ENCODE results near the gene HOMER1. TPM values are rescaled to one million over a fixed set of nuclear protein-coding genes. Genes with fewer than 3 reads are reported as not detected.

The HOMER1 gene
- total and polyA plus RNA-seq, 10 of the 15 experiments (the other 5 are each of a cell fraction or from before 2014, with no cell fraction given), result 0.96 to 22.0 (median 7.5) TPM

DNA sequence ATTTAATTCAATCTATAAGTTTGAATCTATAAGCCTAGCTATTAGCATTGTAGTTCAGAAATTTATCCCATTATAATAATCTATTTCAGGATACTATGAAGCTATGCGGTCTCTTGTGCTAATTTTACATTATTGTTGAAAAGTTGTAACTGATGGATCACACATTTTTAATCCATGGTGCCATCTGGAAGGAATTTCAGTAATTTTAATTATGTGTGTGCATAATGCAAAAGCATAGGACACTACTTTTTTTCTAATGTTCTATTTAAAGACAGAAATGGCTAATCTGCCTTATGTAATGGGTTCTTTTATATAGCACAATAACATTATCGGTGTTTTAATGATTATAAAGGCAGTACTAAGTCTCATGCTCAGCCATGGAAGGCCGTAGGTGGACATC lies 90.6 kb downstream of the HOMER1 start (continued):
- no peak for TF ChIP-seq ASH2L (IDR thresholded peaks at IDR 0.05; ENCODE audit: borderline replicate concordance, low read depth)
- TF ChIP-seq, protein P1, sequence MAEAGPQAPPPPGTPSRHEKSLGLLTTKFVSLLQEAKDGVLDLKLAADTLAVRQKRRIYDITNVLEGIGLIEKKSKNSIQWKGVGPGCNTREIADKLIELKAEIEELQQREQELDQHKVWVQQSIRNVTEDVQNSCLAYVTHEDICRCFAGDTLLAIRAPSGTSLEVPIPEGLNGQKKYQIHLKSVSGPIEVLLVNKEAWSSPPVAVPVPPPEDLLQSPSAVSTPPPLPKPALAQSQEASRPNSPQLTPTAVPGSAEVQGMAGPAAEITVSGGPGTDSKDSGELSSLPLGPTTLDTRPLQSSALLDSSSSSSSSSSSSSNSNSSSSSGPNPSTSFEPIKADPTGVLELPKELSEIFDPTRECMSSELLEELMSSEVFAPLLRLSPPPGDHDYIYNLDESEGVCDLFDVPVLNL (IDR thresholded peaks at IDR 0.05; ENCODE audit: low read depth, low read length), result no peak
- TF ChIP-seq EED (IDR thresholded peaks at IDR 0.05; ENCODE audit: low read depth), result no peak

DNA sequence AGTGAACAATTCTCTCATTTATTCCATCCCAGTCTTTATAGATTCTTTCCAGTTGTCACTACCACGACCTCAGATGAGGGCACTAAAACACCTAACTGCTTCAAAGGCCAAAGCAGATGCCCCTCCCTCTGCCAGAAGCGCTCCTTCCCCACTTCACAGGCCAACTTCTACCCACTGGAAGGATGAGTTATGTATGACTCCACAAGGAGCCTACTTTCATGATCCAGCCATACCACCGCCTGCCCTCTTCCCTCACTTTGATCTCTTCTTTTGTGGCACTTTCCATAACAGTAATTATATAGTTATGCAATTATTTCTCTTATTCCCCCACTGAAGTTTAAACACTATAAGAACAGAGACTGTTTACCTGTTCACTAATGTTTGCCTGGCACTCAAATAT lies 93.7 kb downstream of the HOMER1 start:
- ChIA-PET CTCF (interaction anchor here (1.8 kb wide), 1 partner anchor 287 kb away, joined by 3 read pairs; no protein-coding TSS in a partner anchor), RAD21 (ENCODE audit: unreplicated experiment) (interaction anchor here (1.1 kb wide), 1 partner anchor 399 kb away, joined by 3 read pairs; no protein-coding TSS in a partner anchor)
- no peak overlapping the region for H3K9ac ChIP-seq (ENCODE audit: control insufficient read depth, insufficient read depth, low read length)

More for the DNA sequence above, 93.7 kb downstream of the HOMER1 start:
- ChIA-PET POLR2A (no interaction called here), SMC1A (ENCODE audit: uncharacterized antibody, unreplicated experiment) (interaction anchor here (1.1 to 1.9 kb wide), 3 partner anchors 19 to 44 kb away, joined by 3 to 5 read pairs (median 4); no protein-coding TSS in a partner anchor)
- 65% methylated on average over 3 of the region's 3 CpGs for WGBS (ENCODE audit: insufficient coverage, insufficient replicate concordance, low lambda C conversion rate, missing lambda C conversion rate)
- no peaks in the 10 kb centered on the region for H4K20me1 ChIP-seq (ENCODE audit: control insufficient read depth, insufficient read depth)
- H3K9me3 ChIP-seq (replicated peaks; ENCODE audit: control insufficient read depth, insufficient read depth, low read length), result no peaks in the 10 kb centered on the region
- H2AFZ ChIP-seq (ENCODE audit: control insufficient read depth, low read depth, low read length), result no peak overlapping the region
- intact Hi-C loops (cut with micrococcal nuclease; ENCODE audit: unreplicated experiment), result no loop called here
- no peak for ATAC-seq
- in situ Hi-C loops (cut with MboI), result no loop called here
- no peaks in the 10 kb centered on the region for H3K36me3 ChIP-seq (ENCODE audit: control insufficient read depth in 2 of 2, insufficient read depth in 2 of 2, low read length in 1 of 2)
- no peak for FAIRE-seq
- no peak overlapping the region for H3K4me2 ChIP-seq (ENCODE audit: control insufficient read depth, insufficient read depth)
- no TSS peak for BruUV-seq (replicated peaks)
- no peak for DNase-seq (ENCODE audit: low read depth, low spot score)
- H3K4me1 ChIP-seq (ENCODE audit: control insufficient read depth, insufficient read depth, low read length), result peaks cover 7% of the 10 kb centered on the region
- TF ChIP-seq, protein P2, sequence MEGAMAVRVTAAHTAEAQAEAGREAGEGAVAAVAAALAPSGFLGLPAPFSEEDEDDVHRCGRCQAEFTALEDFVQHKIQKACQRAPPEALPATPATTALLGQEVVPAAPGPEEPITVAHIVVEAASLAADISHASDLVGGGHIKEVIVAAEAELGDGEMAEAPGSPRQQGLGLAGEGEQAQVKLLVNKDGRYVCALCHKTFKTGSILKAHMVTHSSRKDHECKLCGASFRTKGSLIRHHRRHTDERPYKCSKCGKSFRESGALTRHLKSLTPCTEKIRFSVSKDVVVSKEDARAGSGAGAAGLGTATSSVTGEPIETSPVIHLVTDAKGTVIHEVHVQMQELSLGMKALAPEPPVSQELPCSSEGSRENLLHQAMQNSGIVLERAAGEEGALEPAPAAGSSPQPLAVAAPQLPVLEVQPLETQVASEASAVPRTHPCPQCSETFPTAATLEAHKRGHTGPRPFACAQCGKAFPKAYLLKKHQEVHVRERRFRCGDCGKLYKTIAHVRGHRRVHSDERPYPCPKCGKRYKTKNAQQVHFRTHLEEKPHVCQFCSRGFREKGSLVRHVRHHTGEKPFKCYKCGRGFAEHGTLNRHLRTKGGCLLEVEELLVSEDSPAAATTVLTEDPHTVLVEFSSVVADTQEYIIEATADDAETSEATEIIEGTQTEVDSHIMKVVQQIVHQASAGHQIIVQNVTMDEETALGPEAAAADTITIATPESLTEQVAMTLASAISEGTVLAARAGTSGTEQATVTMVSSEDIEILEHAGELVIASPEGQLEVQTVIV (IDR thresholded peaks at IDR 0.05; ENCODE audit: borderline replicate concordance, partially characterized antibody), result no peak
- no peak for TF ChIP-seq NFYB (IDR thresholded peaks at IDR 0.05; ENCODE audit: insufficient read depth, low read depth, low read length)
- TF ChIP-seq, protein P1 (IDR thresholded peaks at IDR 0.05; ENCODE audit: low read depth, low read length), result no peak
- no peak for TF ChIP-seq SRF (IDR thresholded peaks at IDR 0.05; ENCODE audit: low read depth in 2 of 2, low read length in 2 of 2)
- TF ChIP-seq ATF7 (IDR thresholded peaks at IDR 0.05; ENCODE audit: low read depth), result no peak
- TF ChIP-seq CREB1 (IDR thresholded peaks at IDR 0.05; ENCODE audit: low read depth), result no peak
- TF ChIP-seq, protein P3, sequence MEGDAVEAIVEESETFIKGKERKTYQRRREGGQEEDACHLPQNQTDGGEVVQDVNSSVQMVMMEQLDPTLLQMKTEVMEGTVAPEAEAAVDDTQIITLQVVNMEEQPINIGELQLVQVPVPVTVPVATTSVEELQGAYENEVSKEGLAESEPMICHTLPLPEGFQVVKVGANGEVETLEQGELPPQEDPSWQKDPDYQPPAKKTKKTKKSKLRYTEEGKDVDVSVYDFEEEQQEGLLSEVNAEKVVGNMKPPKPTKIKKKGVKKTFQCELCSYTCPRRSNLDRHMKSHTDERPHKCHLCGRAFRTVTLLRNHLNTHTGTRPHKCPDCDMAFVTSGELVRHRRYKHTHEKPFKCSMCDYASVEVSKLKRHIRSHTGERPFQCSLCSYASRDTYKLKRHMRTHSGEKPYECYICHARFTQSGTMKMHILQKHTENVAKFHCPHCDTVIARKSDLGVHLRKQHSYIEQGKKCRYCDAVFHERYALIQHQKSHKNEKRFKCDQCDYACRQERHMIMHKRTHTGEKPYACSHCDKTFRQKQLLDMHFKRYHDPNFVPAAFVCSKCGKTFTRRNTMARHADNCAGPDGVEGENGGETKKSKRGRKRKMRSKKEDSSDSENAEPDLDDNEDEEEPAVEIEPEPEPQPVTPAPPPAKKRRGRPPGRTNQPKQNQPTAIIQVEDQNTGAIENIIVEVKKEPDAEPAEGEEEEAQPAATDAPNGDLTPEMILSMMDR (IDR thresholded peaks at IDR 0.05 in 2 of 3, conservative IDR thresholded peaks at IDR 0.05 in 1 of 3; ENCODE audit: control insufficient read depth in 2 of 3, extremely low read depth in 1 of 3, insufficient read depth in 1 of 3, low read depth in 3 of 3, low read length in 3 of 3), result no peak
- TF ChIP-seq NR2F1 (conservative IDR thresholded peaks at IDR 0.05), result no peak
- TF ChIP-seq, protein P4, sequence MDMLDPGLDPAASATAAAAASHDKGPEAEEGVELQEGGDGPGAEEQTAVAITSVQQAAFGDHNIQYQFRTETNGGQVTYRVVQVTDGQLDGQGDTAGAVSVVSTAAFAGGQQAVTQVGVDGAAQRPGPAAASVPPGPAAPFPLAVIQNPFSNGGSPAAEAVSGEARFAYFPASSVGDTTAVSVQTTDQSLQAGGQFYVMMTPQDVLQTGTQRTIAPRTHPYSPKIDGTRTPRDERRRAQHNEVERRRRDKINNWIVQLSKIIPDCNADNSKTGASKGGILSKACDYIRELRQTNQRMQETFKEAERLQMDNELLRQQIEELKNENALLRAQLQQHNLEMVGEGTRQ (IDR thresholded peaks at IDR 0.05; ENCODE audit: borderline replicate concordance, low read depth, low read length), result no peak
- TF ChIP-seq DPF2 (IDR thresholded peaks at IDR 0.05), result no peak
- H3K4me3 ChIP-seq, result no peak overlapping the region
- H3K27me3 ChIP-seq (replicated peaks in 1 of 2; ENCODE audit: control insufficient read depth in 2 of 2, insufficient read depth in 2 of 2, low read length in 1 of 2), result no peaks in the 10 kb centered on the region
- H3K27ac ChIP-seq (ENCODE audit: control insufficient read depth, insufficient read depth), result no peak overlapping the region
- H3K79me2 ChIP-seq (ENCODE audit: control insufficient read depth, insufficient read depth, low read length), result no peaks in the 10 kb centered on the region

Data from GM12878 (cell line).